Ishikawa (cell line): ENCODE data around the gene PCK1.

Experiments
- CEBPB ChIP-seq: IDR thresholded peaks from 2 replicates; pipeline ENCODE4 v1.6.1; 2012
- TAF1 ChIP-seq: IDR thresholded peaks from 2 replicates; pipeline ENCODE4 v1.6.1; 2012; ENCODE audit warnings: low read depth, mild to moderate bottlenecking
- TEAD4 ChIP-seq: IDR thresholded peaks from 2 replicates; pipeline ENCODE4 v1.6.1; 2012
- TF ChIP-seq, protein P1 (sequence below): IDR thresholded peaks from 2 replicates; pipeline ENCODE4 v1.6.1; 2012; ENCODE audit warnings: low read depth, mild to moderate bottlenecking

DNA sequence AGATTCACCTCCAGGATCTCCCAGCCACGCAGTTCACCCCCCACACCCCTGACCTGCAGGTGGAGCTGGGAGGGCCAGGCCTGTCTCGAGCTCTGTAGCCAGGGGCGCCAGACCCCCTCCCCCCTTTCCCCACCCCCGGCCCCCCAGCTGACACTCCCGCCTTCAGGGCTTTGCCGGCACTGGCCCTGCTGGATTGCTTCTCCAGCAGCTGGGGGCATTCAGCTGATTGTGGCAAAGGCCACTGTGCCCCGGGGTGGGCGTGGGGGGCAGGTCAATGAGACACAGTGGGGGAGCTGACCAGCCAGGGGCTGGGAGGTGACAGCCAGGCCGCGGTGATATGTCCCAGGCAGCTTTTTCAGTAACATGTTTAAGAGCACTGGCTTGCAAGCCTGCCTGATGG is 37.1 kb downstream of the PCK1 start:
- no peak for TF ChIP-seq TAF1
- no peak for TF ChIP-seq TEAD4
- TF ChIP-seq CEBPB: no peak
- TF ChIP-seq, protein P1, sequence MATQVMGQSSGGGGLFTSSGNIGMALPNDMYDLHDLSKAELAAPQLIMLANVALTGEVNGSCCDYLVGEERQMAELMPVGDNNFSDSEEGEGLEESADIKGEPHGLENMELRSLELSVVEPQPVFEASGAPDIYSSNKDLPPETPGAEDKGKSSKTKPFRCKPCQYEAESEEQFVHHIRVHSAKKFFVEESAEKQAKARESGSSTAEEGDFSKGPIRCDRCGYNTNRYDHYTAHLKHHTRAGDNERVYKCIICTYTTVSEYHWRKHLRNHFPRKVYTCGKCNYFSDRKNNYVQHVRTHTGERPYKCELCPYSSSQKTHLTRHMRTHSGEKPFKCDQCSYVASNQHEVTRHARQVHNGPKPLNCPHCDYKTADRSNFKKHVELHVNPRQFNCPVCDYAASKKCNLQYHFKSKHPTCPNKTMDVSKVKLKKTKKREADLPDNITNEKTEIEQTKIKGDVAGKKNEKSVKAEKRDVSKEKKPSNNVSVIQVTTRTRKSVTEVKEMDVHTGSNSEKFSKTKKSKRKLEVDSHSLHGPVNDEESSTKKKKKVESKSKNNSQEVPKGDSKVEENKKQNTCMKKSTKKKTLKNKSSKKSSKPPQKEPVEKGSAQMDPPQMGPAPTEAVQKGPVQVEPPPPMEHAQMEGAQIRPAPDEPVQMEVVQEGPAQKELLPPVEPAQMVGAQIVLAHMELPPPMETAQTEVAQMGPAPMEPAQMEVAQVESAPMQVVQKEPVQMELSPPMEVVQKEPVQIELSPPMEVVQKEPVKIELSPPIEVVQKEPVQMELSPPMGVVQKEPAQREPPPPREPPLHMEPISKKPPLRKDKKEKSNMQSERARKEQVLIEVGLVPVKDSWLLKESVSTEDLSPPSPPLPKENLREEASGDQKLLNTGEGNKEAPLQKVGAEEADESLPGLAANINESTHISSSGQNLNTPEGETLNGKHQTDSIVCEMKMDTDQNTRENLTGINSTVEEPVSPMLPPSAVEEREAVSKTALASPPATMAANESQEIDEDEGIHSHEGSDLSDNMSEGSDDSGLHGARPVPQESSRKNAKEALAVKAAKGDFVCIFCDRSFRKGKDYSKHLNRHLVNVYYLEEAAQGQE: no peak
